ENCODE measurements around the gene TBR1. TPM values are rescaled to one million over a fixed set of nuclear protein-coding genes. Genes with fewer than 3 reads are reported as not detected.

TBR1 gene
- total and polyA plus RNA-seq, 8 donors = not detected

- H3K9me3 ChIP-seq = peaks cover 0 to 5% (median 2%) of the 10 kb centered on the region in 4 donors
- H3K27ac ChIP-seq = no peak overlapping the region
- WGBS, 5 donors = 36 to 51% (median 36%) methylated on average over 10 to 11 of the region's 11 CpGs
- H3K4me3 ChIP-seq = no peak overlapping the region
- H3K36me3 ChIP-seq = no peaks in the 10 kb centered on the region
- peaks cover 61 to 100% (median 94%) of the 10 kb centered on the region in 3 donors for H3K27me3 ChIP-seq
- intact Hi-C loops (cut with DNase I; ENCODE audit: low total_unique reads) = no loop called here
- H3K4me1 ChIP-seq = peaks cover 31 to 54% (median 45%) of the 10 kb centered on the region in 4 donors
- DNase-seq = no peak
- TF ChIP-seq POLR2AphosphoS5 (IDR thresholded peaks at IDR 0.05) (no peak), CTCF (IDR thresholded peaks at IDR 0.05) (no peak), EP300 (IDR thresholded peaks at IDR 0.05) (no peak), POLR2A (IDR thresholded peaks at IDR 0.05) (no peak)
Observed at GRCh38 chr2:161420406-161421074, 4.4 kb downstream of the TBR1 start.

- DNase-seq = no peak
- intact Hi-C loops (cut with DNase I; ENCODE audit: low total_unique reads) = no loop called here
- Histone ChIP-seq H3K4me1 (peaks cover 26 to 44% (median 35%) of the 10 kb centered on the region in 4 donors), H3K27me3 (peaks cover 64 to 100% (median 94%) of the 10 kb centered on the region in 3 donors), H3K9me3 (peaks cover 0 to 12% (median 2%) of the 10 kb centered on the region in 4 donors), H3K36me3 (no peaks in the 10 kb centered on the region), H3K27ac (no peak overlapping the region), H3K4me3 (no peak overlapping the region)
- WGBS, 5 donors = 17 to 31% (median 27%) methylated on average over 2 of the region's 2 CpGs
- TF ChIP-seq POLR2AphosphoS5 (IDR thresholded peaks at IDR 0.05) (no peak), EP300 (IDR thresholded peaks at IDR 0.05) (no peak), CTCF (IDR thresholded peaks at IDR 0.05) (no peak), POLR2A (IDR thresholded peaks at IDR 0.05) (no peak)
Observed at GRCh38 chr2:161421686-161422085, 5.6 kb downstream of the TBR1 start.

GRCh38 chr2:161422816-161423403 lies 6.8 kb downstream of the TBR1 start:
- intact Hi-C loops (cut with DNase I; ENCODE audit: low total_unique reads) = no loop called here
- no peak for DNase-seq
- 14 to 40% (median 24%) methylated on average over 5 to 11 of the region's 11 CpGs for WGBS, 5 donors

More at GRCh38 chr2:161422816-161423403, 6.8 kb downstream of the TBR1 start:
- Histone ChIP-seq H3K4me1 (peaks cover 22 to 44% (median 33%) of the 10 kb centered on the region in 4 donors), H3K4me3 (peak overlapping the region in 3 of 4 donors; percentile 19 to 47 (median 45)), H3K27ac (no peak overlapping the region), H3K36me3 (no peaks in the 10 kb centered on the region), H3K27me3 (peaks cover 64 to 100% (median 94%) of the 10 kb centered on the region in 3 donors), H3K9me3 (peaks cover 0 to 17% (median 2%) of the 10 kb centered on the region in 4 donors)
- no peak for TF ChIP-seq EP300 (IDR thresholded peaks at IDR 0.05)
- no peak for TF ChIP-seq POLR2A (IDR thresholded peaks at IDR 0.05)
- no peak for TF ChIP-seq POLR2AphosphoS5 (IDR thresholded peaks at IDR 0.05)
- TF ChIP-seq CTCF (IDR thresholded peaks at IDR 0.05) = no peak
